ENCODE results near the gene CLEC4M.
"Not testable (repeated sequence)": the region's sequence is repeated elsewhere in the genome, so short reads cannot be mapped to it uniquely, and the experiment has no call there.

CLEC4M gene

GRCh38 chr19:7742991-7743390 lies 20.1 kb upstream of the CLEC4M start:
- DNase-seq, result no peak

GRCh38 chr19:7743425-7743841 lies 19.6 kb upstream of the CLEC4M start:
- DNase-seq, result no peak

DNA sequence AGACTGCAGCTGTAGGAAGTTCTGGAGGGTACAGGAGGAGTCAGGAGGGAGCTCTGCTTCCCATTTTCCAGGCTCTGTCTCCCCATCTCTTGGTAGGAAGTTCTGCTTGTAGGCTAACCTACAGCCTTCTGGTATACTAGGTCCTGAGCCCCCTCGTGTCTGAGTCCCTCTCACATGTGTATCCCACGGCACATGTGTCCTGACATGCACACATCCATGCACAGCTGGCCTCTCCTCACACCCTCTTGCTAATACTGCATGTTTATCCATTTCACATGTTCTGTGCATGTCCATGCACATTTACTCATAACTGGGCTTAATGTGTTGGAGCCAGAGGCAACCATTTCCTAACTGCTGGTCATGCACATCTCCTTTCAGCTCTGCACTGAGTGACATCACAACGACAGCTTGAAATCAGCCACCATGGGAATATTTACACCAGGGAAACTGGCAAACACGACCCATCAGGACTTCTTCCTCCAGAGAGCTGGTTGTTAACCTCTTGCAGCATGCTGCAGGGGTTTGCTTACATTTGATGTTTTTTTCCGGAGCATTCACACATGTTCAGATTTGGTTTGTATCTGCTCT lies 18.8 kb upstream of the CLEC4M start:
- no peak for DNase-seq

DNA sequence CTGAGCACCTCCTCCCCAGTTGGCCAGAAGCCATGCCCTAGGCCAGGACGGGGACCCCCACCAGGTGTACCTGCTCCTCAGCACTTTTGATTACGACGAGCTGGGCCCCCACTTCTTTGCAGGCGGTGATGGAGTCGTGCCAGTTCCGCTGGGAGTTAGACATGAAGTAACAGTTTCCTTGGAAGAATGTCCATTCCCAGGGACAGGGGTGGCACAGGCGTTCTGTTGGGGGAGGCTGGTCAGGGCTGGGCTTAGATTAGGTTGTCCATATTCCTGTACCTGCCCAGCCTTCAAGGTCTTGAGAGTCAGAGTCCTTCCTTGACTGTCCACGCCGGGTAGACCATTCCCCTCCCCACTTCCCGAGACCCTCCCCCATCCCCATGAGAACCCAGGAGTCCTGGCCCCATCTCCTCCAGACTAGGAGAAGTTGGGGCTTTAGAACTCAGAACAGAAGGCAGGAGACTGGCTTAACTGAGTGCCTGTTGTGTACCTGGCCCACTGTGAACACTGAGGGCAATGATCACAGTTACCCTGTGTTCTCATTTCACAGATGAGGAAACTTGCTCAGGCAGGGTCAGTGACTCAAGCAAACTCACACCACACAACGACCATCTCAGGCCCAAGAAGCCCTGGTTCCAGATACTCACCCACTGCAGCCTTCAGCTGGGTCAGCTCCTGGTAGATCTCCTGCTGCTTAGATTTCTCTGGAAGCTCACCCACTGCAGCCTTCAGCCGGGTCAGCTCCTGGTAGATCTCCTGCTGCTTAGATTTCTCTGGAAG lies 18.0 kb upstream of the CLEC4M start:
- DNase-seq, result no peak

DNA sequence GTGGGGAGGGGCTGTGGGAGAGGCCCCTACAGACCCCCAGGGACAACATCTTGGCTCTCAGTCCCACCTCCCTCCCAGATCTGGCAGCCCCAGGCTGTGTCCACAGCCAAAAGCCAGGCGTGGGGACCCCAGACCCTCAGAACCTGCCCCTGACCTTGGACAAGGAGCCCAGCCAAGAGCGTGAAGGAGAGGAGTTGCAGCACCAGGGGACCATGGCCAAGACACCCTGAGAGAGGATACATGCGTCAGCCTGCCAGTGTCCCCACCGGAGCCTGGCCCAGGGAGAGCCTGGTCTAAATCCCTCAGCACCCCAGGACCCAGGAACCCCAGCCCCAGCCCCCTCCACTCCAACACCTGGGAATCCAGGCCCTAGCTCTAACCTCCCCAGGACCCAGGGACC lies 16.7 kb upstream of the CLEC4M start:
- DNase-seq, result not testable (repeated sequence)

- DNase-seq, result no peak
Measured at GRCh38 chr19:7746903-7747884, 15.8 kb upstream of the CLEC4M start, which contains the start of gene CD209. Gene CD209 (minus strand): TSS chr19:7747534. CDS start chr19:7747511, 23 bp downstream.

DNA sequence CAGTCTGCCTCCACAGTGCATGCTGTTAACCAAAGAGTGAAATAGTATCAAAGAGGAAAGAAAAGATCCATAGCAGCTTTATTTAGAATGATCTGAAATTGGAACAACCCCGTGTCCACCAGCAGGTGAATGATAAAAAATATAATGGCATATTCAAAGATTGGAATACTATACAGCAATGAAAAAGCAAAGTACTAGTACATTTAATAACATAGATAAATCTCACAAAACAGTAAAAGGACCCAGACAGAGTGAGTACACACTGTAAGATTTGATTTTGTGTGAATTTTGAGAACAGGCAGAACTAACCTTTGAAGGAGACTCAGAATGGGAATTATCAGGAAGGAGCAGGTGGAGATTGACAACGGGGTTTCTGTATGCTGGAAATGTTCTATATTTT lies 14.9 kb upstream of the CLEC4M start:
- no peak for DNase-seq

DNA sequence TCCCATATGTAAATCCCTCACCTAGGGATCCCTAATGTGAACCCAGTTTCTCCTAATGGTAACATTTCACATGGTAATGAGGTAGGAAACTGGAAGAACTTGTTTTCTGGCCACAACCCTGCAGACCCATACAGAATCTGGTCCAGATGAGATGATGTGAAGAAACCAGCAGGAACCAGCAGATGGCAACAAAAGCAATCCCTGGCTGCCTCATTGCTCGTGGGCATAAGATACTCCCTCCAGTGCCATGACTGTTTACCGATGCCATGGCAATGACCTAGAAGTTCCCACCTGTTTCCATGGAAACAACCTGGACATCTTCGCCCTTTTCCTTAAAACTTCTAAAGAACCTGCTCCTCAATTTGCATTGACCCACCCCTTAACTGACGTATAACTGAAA lies 14.3 kb upstream of the CLEC4M start:
- no peak for DNase-seq

DNA sequence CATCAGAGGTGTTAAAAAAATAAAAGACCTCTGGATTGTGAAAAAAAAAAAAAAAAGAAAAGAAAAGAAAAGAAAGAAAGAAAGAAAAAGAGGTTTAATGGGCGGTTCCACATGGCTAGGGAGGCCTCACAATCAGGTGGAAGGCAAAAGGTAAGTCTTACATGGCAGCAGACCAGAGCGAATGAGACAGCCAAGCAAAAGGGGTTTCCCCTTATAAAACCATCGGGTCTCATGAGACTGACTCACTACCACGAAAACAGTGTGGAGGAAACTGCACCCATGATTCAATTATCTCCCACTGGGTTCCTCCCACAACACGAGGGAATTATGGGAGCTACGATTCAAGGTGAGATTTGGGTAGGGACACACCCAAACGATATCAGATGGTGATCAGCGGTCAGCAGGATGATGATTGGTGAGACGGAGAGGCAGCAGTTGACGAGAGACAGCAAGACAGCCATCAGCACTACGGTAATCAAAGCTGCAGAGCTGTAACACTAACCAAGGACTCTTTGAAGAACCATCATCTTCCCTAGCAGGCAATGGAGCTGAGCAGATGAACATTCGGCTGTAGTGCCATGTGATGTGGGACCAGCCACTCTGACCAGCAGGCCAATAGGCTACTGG lies 11.8 kb upstream of the CLEC4M start:
- no peak for DNase-seq

DNA sequence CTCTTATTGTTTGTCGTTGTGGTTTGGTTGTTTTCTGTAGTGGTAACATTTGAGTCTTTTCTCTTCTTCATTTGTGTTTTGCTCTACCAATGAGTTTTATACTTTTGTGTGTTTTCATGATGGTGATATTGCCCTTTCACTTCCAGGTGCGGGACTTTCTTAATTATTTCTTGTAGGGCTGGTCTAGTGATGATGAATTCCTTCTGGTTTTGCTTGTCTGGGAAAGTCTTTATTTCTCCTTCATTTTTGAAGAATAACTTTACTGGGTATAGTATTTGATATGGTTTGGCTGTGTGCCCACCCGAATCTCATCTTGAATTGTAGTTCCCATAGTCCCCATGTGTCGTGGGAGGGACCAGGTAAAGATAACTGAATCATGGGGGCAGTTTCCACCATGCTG lies 6.8 kb upstream of the CLEC4M start:
- DNase-seq, result no peak

DNA sequence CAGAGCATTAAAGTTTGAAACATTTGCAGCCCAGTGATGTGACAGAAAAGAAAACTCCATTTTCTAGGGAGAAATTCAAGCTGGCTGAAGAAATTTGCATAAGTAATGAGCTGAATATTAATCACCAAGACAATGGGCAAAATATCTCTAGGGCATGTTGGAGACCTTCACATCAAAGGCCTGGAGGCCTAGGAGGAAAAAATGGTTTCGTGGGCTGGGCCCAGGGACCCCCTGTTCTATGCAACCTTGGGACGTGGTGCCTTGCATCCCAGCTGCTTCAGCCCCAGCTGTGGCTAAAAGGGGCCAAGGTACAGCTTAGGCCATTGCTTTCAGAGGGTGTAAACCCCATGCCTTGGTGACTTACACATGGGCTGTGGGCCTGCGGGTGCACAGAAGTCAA lies 5.7 kb upstream of the CLEC4M start:
- no peak for DNase-seq

- DNase-seq, result no peak
Measured at GRCh38 chr19:7759156-7759555, 3.9 kb upstream of the CLEC4M start.

DNA sequence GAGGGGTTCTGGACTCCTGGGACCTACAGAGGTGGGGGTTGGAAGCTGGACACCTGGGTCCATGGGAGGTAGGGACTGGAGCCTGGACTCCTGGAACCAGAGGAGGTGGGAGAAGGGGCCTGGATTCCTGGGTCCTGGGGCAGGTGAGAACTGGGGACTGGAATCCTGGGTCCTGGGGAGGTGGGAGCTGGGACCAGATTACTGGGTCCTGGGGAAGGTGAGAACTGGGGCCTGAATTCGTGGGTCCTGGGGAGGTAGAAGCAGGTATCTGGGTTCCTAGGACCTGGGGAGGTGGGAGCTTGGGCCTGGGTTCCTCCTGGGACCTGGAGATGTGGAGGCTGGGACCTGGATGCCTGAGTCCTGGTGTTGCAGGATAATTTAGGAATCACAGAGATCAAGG lies 653 bp downstream of the CLEC4M start:
- DNase-seq, result no peak

- DNase-seq, result not testable (repeated sequence)
Measured at GRCh38 chr19:7764157-7764556, 1.1 kb downstream of the CLEC4M start.

DNA sequence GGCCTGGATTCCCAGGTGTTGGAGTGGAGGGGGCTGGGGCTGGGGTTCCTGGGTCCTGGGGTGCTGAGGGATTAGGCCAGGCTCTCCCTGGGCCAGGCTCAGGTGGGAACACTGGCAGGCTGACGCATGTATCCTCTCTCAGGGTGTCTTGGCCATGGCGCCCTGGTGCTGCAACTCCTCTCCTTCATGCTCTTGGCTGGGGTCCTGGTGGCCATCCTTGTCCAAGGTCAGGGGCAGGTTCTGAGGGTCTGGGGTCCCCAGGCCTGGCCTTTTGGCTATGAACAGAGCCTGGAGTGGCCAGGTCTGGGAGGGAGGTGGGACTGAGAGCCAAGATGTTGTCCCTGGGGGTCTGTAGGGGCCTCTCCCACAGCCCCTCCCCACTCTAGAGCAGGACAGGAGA lies 2.0 kb downstream of the CLEC4M start:
- DNase-seq, result not testable (repeated sequence)

DNA sequence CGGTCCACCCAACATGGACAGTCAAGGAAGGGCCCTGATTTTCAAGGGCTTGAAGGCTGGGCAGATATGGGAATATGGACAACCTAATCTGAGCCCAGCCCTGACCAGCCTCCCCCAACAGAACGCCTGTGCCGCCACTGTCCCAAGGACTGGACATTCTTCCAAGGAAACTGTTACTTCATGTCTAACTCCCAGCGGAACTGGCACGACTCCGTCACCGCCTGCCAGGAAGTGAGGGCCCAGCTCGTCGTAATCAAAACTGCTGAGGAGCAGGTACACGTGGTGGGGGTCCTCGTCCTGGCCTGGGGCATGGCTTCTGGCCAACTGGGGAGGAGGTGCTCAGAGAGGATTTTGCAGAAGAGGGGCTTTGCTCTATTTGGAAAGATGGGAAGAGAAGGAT lies 3.5 kb downstream of the CLEC4M start:
- no peak for DNase-seq

DNA sequence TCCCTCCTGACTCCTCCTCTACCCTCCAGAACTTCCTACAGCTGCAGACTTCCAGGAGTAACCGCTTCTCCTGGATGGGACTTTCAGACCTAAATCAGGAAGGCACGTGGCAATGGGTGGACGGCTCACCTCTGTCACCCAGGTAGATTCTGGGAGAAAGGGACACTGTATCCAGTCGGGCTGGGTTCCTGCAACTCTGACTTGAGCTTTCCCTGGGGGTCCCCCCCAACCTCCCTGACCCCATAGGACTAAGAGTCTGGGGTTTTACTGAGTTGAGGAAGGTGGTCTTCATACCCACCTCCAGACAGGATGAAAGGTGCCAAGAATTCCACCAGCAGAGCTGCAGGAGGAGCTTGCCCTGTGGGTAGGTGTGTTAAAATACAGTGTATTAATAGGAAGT lies 4.4 kb downstream of the CLEC4M start:
- no peak for DNase-seq

DNA sequence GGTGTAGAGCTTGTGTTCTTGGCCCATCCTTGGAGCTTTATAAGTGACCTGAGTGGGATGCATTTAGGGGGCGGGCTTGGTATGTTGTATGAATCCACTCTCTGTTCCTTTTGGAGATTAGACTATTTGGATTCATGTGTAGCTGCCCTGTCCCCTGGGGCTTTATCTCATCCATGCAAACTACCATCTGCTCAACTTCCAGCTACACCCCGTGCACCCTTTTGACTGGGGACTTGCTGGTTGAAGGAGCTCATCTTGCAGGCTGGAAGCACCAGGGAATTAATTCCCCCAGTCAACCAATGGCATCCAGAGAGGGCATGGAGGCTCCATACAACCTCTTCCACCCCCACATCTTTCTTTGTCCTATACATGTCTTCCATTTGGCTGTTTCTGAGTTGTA lies 6.1 kb downstream of the CLEC4M start:
- no peak for DNase-seq

DNA sequence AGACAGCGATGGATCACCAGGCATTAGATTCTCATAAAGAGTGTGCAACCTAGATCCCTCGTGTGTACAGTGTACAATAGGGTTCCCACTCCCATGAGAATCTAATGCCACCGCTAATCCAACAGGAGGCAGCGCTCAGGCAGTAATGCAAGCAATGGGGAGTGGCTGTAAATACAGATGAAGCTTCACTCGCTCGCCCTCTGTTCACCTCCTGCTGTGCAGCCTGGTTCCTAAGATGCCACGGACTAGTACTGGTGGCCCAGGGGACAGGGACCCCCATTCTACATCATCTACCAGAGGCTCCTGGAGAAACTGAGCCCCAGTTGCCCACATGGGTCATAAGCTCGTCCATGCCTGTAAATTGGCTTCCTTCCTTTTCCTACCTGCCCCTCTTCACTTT lies 8.0 kb downstream of the CLEC4M start:
- no peak for DNase-seq

DNA sequence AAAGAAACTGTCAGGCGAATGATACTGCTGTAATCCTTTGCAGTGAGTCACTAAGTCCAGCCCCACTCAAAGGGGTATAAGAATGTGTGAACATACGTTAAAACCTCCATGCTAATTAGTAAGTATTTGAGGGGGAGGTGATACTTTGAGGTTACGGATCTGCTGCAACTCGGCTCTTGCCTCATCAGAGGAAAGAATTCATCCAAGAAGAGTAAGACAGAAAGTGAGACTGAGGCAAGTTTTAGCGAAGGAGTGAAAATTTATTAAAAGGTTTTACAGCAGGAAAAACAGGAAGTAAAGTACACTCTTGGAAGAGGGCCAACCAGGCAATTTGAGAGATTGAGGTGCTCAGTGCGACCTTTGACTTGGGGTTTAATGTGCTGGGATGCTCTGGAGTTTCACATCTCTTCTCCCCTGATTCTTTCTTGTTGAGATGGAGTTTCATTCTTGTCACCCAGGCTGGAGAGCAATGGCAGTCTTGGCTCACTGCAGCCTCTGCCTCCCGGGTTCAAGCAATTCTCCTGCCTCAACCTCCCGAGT lies 9.8 kb downstream of the CLEC4M start:
- DNase-seq, result no peak

GRCh38 chr19:7773841-7774240 lies 10.8 kb downstream of the CLEC4M start:
- no peak for DNase-seq

DNA sequence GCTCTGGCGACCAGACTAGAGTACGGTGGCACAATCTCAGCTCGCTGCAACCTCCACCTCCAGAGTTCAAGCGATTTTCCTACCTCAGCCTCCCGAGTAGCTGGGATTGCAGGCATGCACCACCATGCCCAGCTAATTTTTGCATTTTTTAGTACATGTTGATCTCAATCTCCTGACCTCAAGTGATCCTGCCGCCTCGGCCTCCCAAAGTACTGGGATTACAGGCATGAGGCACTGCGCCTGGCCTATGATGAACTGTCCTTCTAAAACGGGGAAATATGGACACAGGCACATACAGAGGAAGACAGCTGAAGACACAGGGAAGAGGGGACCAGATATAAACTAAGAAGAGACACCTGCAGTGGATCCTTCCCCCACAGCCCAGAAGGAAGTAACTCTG lies 12.7 kb downstream of the CLEC4M start:
- DNase-seq, result no peak

- no peak for DNase-seq
Measured at GRCh38 chr19:7778081-7778480, 15.0 kb downstream of the CLEC4M start.

Data from NCI-H446 treated with DMSO at 0.1 percent for 48 hours (cell line).